Activated naive CD4-positive, alpha-beta T cell treated with anti-CD3 and anti-CD28 coated beads, Interleukin-2, amount 10 ng/mL, durations not matched to agents 5 hours and 36 hours (primary cell): ENCODE measurements around the gene NGLY1. TPM values are rescaled to one million over a fixed set of nuclear protein-coding genes. Genes with fewer than 3 reads are reported as not detected.

Source experiments
- total RNA-seq, 2 experiments: library from RNA; stranded (reverse); gene quantifications; one replicate each; pipeline ENCODE4 v1.2.3, GENCODE V29; 2021

Gene NGLY1
- 10 to 100 TPM; 52.6 to 54.5 TPM for total RNA-seq

GRCh38 chr3:25782938-25783660 lies at the start of gene NGLY1:
TSS of gene NGLY1 (minus strand) at chr3:25783443. CDS start at chr3:25783390, 53 bp downstream.

GRCh38 chr3:25789596-25790556 lies 6.6 kb upstream of the NGLY1 start, which contains the start of gene OXSM:
TSS of gene OXSM (plus strand) at chr3:25790090. CDS start at chr3:25791021, 931 bp downstream.

Other genes with a start within 250 kb of the NGLY1 start
- 100 to 1,000 TPM; 122 to 123 TPM for gene TOP2B, start 118.5 kb downstream of the NGLY1 start, total RNA-seq
- 10 to 100 TPM; 14.2 to 15.3 TPM for gene OXSM, start 6.6 kb upstream of the NGLY1 start, total RNA-seq